ENCODE data around the gene BEST2.

The BEST2 gene

GRCh38 chr19:12731337-12731736, 20.3 kb upstream of the BEST2 start:
- DNase-seq: no peak

GRCh38 chr19:12733369-12734214, 18.0 kb upstream of the BEST2 start:
- DNase-seq: peak; percentile 43

DNA sequence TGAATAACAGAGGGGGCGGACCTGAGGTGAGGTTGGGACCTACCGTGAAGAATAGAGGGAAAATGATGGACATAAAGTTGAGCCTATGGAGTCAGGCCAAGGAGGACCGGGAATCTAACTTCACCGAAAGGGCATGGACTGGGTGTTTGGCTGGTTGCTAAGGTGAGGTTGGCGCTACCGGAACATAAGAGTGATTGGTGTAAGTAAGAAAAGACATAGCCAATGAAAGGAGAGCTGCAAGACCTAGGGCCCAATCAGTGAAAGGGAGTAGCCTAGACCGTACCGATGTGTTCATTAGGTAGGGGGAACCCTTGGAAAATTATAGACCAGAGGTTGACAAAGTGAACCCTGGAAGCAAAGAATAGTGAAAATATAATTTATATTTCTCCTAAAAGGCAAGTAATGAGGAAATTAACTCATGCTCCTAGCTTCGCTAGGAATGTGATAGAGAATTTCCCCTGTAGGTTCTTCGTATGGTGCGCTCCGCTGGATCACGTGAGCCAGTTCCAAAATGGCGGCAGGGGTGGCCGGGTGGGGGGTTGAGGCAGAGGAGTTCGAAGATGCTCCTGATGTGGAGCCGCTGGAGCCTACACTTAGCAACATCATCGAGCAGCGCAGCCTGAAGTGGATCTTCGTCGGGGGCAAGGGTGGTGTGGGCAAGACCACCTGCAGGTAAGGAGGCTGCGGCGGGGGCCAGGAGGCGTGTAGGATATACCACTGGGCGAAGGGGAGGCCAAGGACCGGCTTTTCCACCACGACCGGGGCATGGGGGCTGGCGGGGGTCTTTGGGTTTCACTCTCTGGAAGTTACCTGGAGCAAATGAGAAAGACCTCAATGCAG, 14.4 kb upstream of the BEST2 start, which contains the start of gene GET3:
Gene GET3 (plus strand): TSS at position 503 of the 840 bp plus-strand sequence. CDS start 9 bp downstream, at position 512.
- DNase-seq: peak; percentile 72

- DNase-seq: no peak
Measured at GRCh38 chr19:12737835-12738351, 13.7 kb upstream of the BEST2 start.

- DNase-seq: no peak
Measured at GRCh38 chr19:12745166-12745897, 6.3 kb upstream of the BEST2 start.

GRCh38 chr19:12748489-12748888, 3.1 kb upstream of the BEST2 start:
- no peak for DNase-seq

DNA sequence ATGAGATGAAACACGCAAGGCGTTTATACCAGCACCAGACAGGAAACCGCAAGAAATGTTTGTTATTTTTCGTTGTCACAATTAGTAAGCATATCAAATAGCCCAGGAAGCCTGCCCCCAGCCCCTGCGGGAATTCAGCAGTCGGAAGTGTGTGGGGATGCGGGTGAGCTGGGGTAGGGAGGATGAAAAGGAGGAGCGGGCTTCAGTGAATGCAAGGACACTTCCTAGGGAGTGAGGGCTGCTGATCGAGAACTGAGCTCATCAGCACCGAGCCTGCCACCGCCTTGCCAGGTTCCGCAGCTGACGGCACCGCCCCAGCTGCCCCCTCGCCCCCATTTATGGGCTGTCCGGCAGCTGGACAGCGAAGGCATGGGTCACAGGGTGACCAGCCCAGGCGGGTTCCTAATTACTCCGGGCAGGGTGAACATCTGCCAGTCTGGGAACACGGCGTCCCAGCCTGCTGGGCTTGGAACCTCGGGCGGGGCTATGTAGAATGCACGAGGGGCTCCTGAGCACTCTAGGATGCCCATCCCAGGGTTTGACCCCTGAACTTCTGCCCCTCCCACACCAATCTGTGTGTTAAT, 1.6 kb upstream of the BEST2 start:
- DNase-seq: no peak

DNA sequence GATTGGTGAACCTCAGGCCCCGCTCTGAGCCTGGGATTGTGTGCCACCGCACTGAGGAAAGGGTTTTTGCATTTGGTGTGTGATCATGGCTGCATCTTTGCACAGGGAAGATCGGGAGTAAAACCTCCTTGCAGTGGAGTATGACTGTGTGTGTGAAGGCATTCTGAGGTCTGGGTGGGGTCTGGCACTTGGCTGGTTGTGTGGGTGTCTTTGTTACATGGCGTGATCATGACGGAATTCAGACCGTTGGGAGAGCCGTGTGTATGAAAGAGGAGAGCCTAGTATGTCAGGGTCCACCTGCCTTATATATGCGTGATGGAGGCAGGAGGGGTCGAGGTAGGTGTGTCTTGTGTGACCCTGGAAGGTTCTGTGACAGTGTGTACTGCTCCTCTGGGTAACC, 740 bp upstream of the BEST2 start:
- no peak for DNase-seq

DNA sequence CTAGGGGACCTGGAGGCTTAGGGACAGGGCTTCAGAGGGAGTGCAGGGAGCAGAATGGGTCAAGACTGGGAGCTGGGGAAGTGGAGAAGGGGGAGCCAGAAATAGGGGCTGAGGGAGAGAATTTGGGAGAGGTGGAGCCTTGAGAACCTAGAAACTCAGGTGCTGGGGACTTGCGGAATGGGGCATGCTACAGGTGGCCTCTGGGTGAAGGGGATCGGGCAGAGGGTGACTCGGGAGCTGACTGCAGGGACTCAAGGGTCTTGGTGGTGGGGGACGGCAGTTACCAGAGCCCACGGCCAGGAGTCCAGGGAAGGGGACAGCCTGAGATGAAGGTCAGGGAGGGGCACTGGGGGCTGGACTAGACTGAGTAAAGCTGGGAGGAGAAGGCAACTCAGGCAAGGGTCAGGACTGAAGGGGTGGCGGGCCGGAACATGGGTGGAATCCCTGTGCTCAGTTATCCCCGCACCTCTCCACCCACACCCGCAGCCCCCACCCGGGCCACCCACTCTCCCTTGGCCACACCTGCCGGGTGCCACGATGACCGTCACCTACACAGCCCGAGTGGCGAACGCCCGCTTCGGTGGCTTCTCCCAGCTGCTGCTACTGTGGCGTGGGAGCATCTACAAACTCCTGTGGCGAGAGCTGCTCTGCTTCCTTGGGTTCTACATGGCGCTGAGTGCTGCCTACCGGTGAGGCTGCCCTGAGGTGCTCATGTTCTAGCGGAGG, 628 bp downstream of the BEST2 start:
- DNase-seq: no peak

DNA sequence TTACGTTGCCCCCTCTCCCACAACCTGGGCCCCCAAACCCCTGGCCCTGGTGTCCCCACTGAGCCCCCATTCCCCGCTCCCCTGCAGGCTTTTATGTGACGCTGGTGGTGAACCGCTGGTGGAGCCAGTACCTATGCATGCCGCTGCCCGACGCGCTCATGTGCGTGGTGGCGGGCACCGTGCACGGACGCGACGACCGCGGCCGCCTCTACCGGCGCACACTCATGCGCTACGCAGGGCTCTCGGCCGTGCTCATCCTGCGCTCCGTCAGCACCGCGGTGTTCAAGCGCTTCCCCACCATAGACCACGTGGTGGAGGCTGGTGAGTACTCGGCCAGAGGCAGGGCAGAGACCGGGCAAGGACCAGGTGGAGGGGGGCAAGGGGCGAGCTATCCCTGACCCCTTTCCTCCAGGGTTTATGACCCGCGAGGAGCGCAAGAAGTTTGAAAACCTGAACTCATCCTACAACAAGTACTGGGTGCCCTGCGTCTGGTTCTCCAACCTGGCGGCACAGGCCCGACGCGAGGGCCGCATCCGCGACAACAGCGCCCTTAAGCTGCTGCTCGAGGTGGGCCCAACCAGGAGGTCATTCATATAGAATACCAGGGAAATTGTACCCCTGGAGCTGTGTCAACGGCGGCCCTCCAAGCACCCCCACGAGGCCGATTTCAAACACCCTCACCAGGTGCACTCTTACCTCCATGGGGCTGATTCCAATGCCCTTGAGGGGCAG, 3.0 kb downstream of the BEST2 start:
- DNase-seq: no peak

DNA sequence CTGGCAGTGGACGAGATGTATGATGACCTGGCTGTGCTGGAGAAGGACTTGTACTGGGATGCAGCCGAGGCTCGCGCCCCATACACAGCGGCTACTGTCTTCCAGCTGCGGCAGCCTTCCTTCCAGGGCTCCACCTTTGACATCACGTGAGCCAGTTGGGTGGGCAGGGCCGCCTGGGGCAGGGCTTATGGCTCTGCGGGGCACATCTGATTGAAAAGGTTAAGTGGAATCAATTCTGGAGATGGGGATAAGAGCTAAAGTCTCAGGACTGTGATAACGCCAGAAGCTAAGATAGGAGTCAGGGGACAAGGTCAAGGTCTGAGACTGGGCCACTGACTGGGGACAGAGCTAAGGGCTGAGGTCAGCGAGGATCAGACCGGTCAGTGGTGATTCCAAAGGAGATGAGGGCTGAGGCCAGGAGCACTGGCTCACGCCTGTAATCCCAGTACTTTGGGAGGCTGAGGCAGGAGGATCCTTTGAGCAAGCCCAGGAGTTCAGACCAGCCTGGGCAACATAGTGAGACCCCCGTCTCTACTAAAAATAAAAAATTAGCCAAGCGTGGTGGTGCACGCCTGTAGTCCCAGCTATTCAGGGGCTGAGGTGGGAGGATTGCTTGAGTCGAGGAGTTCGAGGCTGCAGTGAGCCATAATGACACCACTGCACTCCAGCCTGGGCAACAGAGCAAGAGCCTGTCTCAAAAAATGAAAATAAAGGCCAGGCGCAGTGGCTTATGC, 4.7 kb downstream of the BEST2 start:
- DNase-seq: no peak

DNA sequence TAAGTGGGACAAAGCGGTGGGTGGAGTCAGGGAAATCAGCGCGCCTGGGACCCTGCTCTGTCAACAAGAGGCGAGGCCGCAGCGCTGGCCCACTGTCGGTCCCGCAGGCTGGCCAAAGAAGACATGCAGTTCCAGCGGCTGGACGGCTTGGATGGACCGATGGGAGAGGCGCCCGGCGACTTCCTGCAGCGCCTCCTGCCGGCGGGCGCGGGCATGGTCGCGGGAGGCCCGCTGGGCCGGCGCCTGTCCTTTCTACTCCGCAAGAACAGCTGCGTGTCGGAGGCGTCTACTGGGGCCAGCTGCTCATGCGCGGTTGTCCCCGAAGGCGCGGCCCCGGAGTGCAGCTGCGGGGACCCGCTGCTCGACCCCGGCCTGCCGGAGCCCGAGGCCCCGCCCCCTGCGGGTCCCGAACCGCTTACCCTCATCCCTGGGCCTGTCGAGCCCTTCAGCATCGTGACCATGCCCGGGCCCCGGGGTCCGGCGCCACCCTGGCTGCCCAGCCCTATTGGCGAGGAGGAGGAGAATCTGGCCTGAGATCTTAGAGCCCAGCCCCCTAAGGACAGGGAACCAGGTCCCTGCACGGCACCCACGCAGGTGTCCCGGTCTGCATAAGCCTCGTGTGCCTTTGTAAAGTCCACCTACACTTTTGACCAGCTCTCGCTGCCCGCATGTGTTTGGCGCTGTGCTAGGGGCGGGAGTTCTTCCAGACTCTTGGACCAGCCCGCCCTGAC, 6.1 kb downstream of the BEST2 start:
- DNase-seq: peak; percentile 64

GRCh38 chr19:12759686-12760085, 8.1 kb downstream of the BEST2 start:
- DNase-seq: no peak

GRCh38 chr19:12763100-12763499, 11.5 kb downstream of the BEST2 start:
- no peak for DNase-seq

GRCh38 chr19:12764698-12765097, 13.1 kb downstream of the BEST2 start:
- DNase-seq: no peak

DNA sequence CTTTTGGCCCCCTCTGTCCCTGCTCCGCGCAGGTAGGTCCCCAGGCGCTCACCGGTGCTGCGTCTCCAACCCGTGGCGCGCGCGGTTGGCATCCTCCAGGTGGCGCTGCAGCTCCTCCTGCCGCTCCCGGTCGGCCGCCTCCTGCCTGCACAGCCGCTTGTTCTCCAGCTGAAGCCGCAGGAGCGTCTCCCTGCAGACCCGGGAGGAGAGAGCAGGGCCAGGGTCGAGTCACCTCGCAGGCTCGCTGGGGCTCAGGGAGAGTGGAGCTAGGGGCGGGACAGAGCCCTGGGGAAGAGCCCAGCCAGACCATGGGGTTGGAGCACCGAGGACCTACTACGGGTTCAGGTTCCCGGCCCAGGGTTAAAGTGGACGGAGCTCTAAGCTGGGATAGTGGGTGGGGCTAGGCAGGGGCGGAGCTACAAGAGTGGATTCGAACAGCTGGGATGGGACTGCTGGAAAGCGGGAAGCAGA, 14.5 kb downstream of the BEST2 start:
- peak; percentile 86 for DNase-seq

GRCh38 chr19:12767150-12767549, 15.6 kb downstream of the BEST2 start:
- no peak for DNase-seq

- DNase-seq: no peak
Measured at GRCh38 chr19:12767666-12768065, 16.1 kb downstream of the BEST2 start.

GRCh38 chr19:12769689-12770088, 18.1 kb downstream of the BEST2 start:
- peak; percentile 60 for DNase-seq

- no peak for DNase-seq
Measured at GRCh38 chr19:12770922-12771321, 19.3 kb downstream of the BEST2 start.

All from activated CD8-positive, alpha-beta memory T cell treated with anti-CD3 and anti-CD28 coated beads, Interleukin-2, amount 50 U/mL, for 4 hours (primary cell).